ENCODE measurements around the gene ANK3.

The ANK3 gene

DNA sequence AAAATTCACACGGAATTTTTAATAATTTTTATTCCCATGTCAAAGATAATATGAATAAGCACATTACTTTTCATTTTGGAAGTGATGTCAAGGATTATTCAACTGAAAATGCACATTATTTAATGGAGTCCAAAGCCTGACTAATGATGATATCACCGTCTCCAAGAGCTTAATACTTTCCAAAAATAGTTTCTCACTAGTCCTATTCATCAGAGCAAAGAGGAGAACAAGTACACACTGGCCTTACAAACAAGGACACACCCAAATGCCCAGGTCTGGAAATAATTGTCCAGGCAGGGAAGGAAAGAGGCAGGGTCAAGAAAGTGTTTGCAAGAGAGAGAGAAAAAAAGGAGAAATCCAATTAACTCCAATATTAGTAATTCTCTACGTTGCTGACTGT is 266.5 kb downstream of the ANK3 start:
- Mint-ChIP-seq H3K9me3 (peaks cover 3% of the 10 kb centered on the region), H3K27ac (no peak overlapping the region), H3K4me3 (no peak overlapping the region), H3K27me3 (no peaks in the 10 kb centered on the region), H3K4me1 (no peaks in the 10 kb centered on the region), H3K36me3 (peaks cover 9% of the 10 kb centered on the region)
- no peak for ATAC-seq

DNA sequence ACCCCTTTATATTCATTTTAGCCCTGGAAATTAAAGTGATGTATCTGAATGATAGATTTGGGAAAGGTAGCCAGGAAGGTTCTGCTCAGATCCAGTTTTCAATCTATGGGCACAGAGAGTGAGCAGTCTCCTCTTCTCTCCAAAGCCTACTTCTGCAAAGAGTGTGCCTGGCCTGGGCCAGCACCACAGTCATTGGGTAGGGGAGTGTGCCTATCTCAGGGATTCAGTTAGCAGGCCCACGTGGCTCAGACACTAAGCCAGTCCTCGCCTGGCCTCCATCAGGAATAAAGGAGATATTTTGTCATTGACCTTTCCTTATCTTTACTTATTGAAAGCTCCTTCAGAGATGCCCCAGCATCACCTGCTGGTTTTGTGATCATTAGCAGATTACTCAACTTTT is 267.5 kb downstream of the ANK3 start:
- no peak for ATAC-seq
- no peak overlapping the region for H3K4me3 Mint-ChIP-seq
- H3K27me3 Mint-ChIP-seq, result no peaks in the 10 kb centered on the region
- no peak overlapping the region for H3K27ac Mint-ChIP-seq
- H3K4me1 Mint-ChIP-seq, result no peaks in the 10 kb centered on the region
- peaks cover 3% of the 10 kb centered on the region for H3K9me3 Mint-ChIP-seq
- H3K36me3 Mint-ChIP-seq, result peaks cover 9% of the 10 kb centered on the region

DNA sequence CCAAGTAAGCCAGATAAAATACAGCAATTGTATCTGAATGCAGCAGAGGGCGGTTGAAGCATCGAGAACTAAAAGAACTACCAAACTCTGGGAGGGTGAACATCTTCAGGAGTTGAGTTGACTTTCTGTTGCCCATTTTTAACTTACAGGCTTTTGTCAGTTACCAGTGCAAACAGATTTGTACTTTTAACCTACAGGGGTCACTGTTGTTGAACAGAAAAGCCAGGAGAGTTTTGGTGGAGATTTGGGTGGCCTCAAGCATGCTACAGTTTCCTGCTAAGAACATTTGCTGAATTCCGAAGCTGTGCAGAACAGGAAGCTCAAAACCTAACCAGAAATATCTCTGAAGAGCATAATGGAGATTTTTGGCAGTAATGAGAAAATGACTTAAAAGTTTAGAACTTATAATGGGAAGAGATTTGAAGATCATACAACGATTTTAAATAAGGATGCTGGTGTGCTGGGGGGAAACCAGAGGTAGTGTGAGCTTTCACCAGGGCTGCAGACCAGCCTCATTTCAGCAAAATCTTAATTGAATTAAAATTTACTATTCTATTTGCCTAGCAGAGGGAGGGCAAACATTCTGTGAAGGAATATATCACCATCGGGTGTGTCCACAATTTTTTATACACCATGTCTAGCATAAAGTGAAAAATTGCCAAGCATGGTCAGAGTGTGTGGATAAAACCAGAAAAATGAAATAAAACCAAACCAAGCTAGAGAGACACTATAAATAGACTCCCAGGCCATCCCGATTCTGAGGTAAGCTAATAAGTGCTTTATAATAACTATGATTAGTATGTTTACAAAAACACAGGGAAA is 274.7 kb downstream of the ANK3 start:
- ATAC-seq, result no peak
- no peak overlapping the region for H3K27ac Mint-ChIP-seq
- H3K4me1 Mint-ChIP-seq, result no peaks in the 10 kb centered on the region
- H3K36me3 Mint-ChIP-seq, result peaks cover 4% of the 10 kb centered on the region
- H3K4me3 Mint-ChIP-seq, result no peak overlapping the region
- no peaks in the 10 kb centered on the region for H3K27me3 Mint-ChIP-seq
- H3K9me3 Mint-ChIP-seq, result no peaks in the 10 kb centered on the region

DNA sequence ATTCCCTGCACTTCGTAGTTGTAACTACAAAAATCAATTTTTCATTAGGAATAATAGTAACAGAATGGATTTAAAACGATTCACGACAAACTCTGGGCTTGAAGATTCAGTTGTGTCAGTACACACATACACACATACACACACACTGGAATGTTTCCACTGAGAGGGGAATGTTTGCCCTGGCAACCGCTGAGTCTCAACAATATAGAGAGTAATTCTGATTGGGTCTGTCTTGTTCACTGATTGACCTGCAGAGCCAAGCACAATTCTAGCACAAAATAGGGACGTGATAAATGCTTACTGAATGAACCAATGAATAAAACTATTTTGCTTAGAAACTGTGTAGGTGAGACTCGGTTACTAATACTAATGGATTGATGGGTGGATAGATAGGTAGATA is 278.9 kb downstream of the ANK3 start:
- Mint-ChIP-seq H3K4me1 (no peaks in the 10 kb centered on the region), H3K27ac (no peak overlapping the region), H3K9me3 (no peaks in the 10 kb centered on the region), H3K4me3 (no peak overlapping the region), H3K27me3 (no peaks in the 10 kb centered on the region), H3K36me3 (no peaks in the 10 kb centered on the region)
- ATAC-seq, result no peak

DNA sequence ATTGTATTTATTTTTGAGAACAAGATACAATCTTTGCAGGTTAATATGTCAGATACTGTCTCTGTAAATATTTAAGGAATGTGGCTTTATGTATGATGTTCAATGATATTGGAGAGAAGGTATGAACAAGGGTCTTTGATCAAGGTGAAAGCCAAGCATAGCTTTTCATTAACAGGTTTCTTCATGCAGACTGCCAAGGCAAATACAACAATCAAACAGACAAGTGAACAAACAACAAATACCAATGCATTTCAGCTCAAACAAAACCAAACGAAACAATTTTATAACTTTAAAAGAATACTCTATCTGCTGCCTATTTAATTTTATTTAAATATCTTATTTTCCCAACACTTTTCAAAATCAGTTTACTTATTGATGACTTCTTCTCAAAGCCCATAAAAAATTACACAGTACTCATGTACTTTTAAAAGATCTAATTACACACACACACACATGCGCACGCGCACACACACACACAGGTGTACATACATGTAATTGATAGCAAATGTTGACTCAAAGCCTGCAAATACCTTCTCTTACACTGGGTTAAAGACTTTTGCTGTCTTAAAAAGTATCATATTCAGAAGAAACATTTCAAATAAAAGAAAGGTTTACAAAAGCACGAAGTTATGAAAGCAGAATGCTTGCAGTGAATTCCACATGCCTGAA is 282.2 kb downstream of the ANK3 start:
- Mint-ChIP-seq H3K27ac (no peak overlapping the region), H3K36me3 (peaks cover 6% of the 10 kb centered on the region), H3K9me3 (no peaks in the 10 kb centered on the region), H3K4me1 (no peaks in the 10 kb centered on the region), H3K27me3 (no peaks in the 10 kb centered on the region), H3K4me3 (no peak overlapping the region)
- ATAC-seq, result no peak

DNA sequence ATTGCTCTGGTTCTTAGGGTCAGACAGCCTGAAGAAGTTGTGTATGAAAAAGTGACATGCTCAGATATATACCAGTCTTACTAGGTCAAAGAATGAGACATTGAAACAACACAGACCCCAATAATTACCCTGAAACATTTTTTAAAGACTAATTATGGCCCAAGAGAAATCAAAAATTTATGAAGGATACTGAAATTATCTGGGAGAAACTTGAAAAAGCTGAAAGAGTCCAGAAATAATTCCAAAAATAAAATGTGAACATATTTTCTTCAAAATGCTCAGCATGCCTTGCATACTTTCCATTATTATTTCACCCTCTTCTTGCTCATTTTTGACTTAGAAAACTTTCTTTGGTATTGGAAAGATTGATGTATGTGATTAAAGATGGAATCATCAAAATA is 284.4 kb downstream of the ANK3 start:
- Mint-ChIP-seq H3K4me1 (no peaks in the 10 kb centered on the region), H3K27ac (no peak overlapping the region), H3K36me3 (peaks cover 6% of the 10 kb centered on the region), H3K27me3 (no peaks in the 10 kb centered on the region), H3K4me3 (no peak overlapping the region), H3K9me3 (no peaks in the 10 kb centered on the region)
- no peak for ATAC-seq

DNA sequence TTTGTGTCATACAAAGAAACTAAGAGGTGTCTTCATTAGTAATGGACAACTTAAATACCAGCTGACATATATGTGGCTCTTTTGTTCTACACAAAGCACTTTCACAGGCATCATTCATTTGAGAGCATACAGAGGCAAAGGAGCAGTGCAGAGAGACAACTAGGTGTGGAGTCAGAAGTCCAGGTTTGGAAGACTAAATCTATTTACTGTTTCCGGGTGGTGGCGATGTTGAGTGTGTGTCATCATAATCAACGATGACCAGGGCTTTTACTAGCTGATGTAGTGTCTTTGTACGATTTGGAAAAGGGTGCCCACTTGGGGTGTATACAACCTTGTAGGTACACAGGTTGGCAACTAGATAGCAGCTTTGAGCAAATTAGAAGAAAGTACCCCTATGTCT is 287.9 kb downstream of the ANK3 start:
- H3K9me3 Mint-ChIP-seq, result no peaks in the 10 kb centered on the region
- H3K4me3 Mint-ChIP-seq, result no peak overlapping the region
- peaks cover 11% of the 10 kb centered on the region for H3K36me3 Mint-ChIP-seq
- H3K27ac Mint-ChIP-seq, result no peak overlapping the region
- ATAC-seq, result no peak
- no peaks in the 10 kb centered on the region for H3K4me1 Mint-ChIP-seq
- H3K27me3 Mint-ChIP-seq, result no peaks in the 10 kb centered on the region

DNA sequence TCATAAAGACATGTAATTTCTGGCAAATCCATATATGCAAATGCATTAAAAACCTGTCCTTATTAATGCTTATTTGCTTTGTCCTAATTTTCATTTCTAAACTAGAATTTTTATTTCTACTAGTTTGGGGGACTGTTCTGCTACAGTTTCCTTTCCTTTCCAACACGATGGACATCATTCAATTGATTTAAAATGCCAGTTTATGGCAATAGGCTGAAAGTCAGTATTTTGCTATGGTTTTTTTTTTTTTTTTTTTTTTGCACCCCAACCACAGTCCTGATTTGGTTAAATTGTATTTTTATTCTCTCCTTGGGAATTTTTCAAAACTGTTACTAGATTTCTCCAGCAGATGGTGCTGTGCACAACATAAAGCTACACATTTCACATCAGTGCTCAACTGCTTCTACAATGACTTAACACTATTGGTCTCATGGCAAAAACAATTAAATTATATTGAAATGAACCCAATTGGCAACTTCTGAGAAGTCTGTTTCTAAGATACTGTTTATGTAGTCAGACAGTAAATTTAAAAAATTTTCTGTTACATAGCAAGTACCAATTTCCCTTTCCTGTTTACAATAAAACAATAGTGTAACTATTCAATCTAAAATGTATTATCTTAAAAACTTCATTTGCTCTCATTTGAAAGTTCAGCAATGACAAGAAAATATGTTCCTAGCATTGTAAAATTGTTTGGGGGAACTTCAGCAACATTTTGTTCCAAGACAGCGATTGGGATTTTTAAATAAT is 289.5 kb downstream of the ANK3 start:
- H3K4me1 Mint-ChIP-seq, result no peaks in the 10 kb centered on the region
- no peak for ATAC-seq
- H3K27ac Mint-ChIP-seq, result no peak overlapping the region
- no peak overlapping the region for H3K4me3 Mint-ChIP-seq
- no peaks in the 10 kb centered on the region for H3K27me3 Mint-ChIP-seq
- H3K36me3 Mint-ChIP-seq, result peaks cover 11% of the 10 kb centered on the region
- no peaks in the 10 kb centered on the region for H3K9me3 Mint-ChIP-seq

DNA sequence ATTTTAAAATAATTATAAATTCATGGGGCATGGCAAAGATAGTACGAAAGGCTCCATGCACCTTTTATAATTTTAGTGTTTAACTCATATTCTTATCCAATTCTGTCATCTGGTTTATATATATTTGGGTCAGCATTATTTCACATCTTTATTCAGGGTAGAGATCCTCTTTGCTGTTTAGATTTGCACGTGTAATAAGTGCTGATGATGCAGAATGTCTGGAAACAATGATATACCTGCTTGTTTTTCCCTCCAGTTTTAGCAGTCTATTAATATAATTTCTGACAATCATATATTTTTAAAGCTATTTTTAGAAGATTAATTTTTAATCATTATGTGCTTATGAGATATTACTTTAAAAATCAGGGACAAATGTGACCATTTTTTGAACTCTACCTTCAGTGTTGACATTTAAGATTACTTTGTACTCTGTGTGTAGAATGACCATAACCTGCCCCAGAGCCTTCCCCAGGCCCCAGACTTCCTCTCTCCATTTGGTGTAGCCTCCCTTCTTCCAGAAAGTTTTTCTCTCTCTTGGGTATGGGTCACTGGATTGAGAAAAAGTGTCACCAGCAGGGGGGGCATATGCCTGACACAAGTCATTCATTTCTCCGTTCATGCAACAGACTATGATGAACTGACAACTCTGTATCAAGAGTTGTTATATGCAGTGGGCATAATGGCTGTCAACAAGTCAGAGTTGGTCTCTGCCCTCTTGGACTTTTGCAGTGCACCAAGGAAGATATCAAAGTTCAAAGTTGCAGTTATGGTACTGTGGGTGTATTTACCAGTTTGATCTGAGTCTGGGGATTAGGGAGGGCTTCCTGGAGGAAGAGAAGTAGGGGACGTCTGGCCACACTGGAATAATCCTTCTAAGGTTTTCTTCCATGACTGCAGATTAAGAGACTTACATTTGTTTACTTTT is 290.7 kb downstream of the ANK3 start:
- H3K9me3 Mint-ChIP-seq, result no peaks in the 10 kb centered on the region
- peaks cover 11% of the 10 kb centered on the region for H3K36me3 Mint-ChIP-seq
- no peak overlapping the region for H3K4me3 Mint-ChIP-seq
- H3K27me3 Mint-ChIP-seq, result no peaks in the 10 kb centered on the region
- ATAC-seq, result no peak
- H3K27ac Mint-ChIP-seq, result no peak overlapping the region
- no peaks in the 10 kb centered on the region for H3K4me1 Mint-ChIP-seq

DNA sequence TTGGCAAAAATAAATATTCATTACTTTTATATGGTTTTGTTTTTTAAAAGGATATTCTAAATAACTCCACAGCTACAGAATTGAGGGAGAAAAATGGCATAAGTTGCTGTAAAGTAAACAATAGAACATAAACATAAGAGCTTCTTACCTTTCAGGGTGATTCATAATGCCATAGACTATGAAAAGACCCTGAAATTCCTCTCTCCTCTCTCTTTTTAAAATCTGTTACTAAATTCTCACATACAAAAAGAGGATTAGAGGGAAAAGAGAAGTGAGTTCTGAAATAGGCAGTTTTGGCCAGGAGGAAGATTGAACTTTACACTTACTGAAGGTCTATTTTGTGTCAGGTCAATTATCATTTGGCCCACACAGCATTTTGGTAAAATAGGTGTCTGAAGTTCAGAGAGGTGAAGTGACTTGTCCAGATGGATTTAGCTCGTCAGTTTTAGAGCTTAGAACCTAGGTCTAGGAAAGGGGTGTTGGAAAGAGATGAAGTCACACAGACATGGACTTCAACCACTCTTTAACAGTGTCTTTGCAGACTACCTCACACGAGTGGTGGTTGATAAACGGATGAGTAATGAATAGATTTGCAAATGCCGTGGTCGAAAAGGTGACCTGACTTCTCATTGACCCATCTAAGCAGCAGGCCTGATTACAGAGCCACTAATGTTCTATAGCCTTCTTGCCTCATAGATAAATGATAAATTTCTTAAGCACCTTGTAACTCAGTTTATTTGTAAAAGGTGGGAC is 292.7 kb downstream of the ANK3 start:
- ATAC-seq, result no peak
- H3K4me1 Mint-ChIP-seq, result peaks cover 6% of the 10 kb centered on the region
- peak overlapping the region; percentile 23 for H3K27ac Mint-ChIP-seq
- no peaks in the 10 kb centered on the region for H3K9me3 Mint-ChIP-seq
- H3K27me3 Mint-ChIP-seq, result no peaks in the 10 kb centered on the region
- H3K36me3 Mint-ChIP-seq, result peaks cover 5% of the 10 kb centered on the region
- no peak overlapping the region for H3K4me3 Mint-ChIP-seq

DNA sequence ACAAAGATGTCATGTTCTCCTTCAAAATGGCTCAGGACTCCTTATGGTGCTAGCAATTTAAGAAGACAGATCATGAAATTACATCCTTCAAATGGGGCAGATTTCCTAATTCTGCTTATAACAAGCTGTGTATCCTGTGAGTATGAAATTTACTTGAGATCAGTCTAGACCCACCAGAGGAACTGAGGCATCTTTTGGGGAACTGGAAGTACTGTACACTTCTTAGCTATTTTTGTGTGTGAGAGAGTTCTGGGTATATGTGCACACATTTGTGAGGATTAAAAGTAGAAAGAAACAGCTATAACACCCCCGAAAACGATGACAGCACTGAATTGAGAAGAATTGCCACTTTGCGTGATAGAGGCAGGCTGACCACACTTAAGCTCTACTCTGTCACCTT is 296.4 kb downstream of the ANK3 start:
- Mint-ChIP-seq H3K4me1 (peaks cover 6% of the 10 kb centered on the region), H3K9me3 (no peaks in the 10 kb centered on the region), H3K36me3 (peaks cover 5% of the 10 kb centered on the region), H3K27ac (no peak overlapping the region), H3K4me3 (no peak overlapping the region), H3K27me3 (no peaks in the 10 kb centered on the region)
- ATAC-seq, result peak; percentile 66

DNA sequence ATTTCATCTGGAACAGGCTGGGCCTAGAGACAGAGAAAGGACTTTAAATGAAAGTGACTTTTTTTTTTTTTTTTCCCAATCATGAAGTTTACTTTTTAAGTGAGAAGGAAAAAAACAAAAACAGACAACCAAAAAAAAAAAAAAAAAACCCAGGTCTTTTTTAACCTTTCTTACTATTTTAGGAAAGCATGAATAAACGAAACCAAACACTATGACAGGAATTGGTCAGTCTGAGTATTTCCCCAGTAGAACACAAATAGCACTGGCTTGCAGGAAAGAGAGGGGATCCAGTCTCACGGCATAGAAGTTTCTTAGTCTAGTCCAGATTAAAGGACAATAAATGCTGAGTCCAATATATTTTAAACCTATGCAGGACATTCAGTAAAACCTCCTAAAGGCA is 302.8 kb downstream of the ANK3 start:
- no peak overlapping the region for H3K4me3 Mint-ChIP-seq
- H3K27me3 Mint-ChIP-seq, result no peaks in the 10 kb centered on the region
- no peak overlapping the region for H3K27ac Mint-ChIP-seq
- H3K9me3 Mint-ChIP-seq, result no peaks in the 10 kb centered on the region
- no peak for ATAC-seq
- peaks cover 10% of the 10 kb centered on the region for H3K36me3 Mint-ChIP-seq
- H3K4me1 Mint-ChIP-seq, result no peaks in the 10 kb centered on the region

DNA sequence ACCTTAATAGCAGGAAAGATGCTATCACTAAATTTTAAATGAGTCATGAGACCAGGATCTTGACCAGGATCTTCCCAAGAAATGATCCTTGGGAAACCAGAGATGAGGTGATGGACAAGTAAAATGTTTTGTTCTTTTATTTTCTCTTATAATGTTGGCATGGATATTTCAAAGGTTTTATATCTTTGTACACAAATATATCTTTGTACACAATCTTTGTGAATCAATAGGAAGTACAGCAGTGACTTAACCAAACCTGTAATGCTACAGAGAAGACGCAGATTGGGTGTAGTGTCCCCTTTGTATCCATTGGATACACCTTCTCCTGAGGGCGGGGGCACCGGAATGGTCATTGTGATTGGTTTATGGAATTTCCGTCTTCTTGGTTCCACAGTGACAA is 303.3 kb downstream of the ANK3 start:
- Mint-ChIP-seq H3K36me3 (peaks cover 10% of the 10 kb centered on the region), H3K27me3 (no peaks in the 10 kb centered on the region)
- ATAC-seq, result no peak

DNA sequence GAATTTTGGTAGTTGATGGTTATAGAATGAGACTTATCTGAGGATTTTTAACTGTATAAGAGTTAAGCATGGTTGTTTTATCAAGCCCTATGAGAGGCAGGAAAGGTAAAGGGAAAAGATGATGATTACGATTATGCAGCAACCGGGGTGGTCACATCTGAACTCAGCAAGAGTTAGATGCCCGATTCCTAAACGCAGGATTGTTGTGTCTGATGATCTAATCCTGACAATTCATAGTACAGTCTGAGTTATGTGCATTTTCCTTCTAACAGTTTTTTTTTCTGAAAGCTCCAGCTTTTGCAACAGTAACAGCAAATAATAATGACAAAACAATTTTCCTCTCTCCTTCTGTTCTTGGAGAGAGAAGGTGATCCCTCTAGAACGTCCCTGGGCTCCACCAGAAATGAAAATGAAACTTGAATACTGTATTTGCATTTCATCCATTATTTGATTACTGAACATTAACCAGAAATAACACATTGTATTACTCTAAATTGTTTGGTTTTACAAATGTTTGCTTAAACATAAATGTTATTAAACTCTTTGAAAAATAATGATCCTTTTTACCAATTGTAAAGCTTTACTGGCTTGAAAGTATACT is 306.8 kb downstream of the ANK3 start:
- no peaks in the 10 kb centered on the region for H3K27me3 Mint-ChIP-seq

More for the DNA sequence above, 303.3 kb downstream of the ANK3 start:
- Mint-ChIP-seq H3K9me3 (no peaks in the 10 kb centered on the region), H3K4me3 (no peak overlapping the region), H3K27ac (no peak overlapping the region), H3K4me1 (no peaks in the 10 kb centered on the region)

More for the DNA sequence above, 306.8 kb downstream of the ANK3 start:
- ATAC-seq, result no peak
- no peaks in the 10 kb centered on the region for H3K4me1 Mint-ChIP-seq
- H3K4me3 Mint-ChIP-seq, result no peak overlapping the region
- no peak overlapping the region for H3K27ac Mint-ChIP-seq
- H3K9me3 Mint-ChIP-seq, result no peaks in the 10 kb centered on the region
- H3K36me3 Mint-ChIP-seq, result peaks cover 23% of the 10 kb centered on the region

Data from stimulated activated memory B cell treated with anti-CD40 and anti-IgM and Interleukin-4, amounts not matched to agents 10 μg/mL and 1 μg/mL and 100 μg/mL, for 72 hours (primary cell).